GM20000 (cell line): ENCODE results near the gene SPTBN4.

Source experiments
- DNase-seq: peaks from one replicate; pipeline ENCODE4 v3.0.0; 2012; ENCODE audit warnings: low spot score
- CTCF ChIP-seq: IDR thresholded peaks from 2 replicates; pipeline ENCODE4 v1.5.1; 2012; ENCODE audit warnings: mild to moderate bottlenecking, control low read depth; ENCODE audit errors: extremely low read depth, missing control alignments

Gene SPTBN4

GRCh38 chr19:40547836-40548235 lies 81.0 kb downstream of the SPTBN4 start:
- DNase-seq, result no peak
- no peak for TF ChIP-seq CTCF

- peak; percentile 89 for DNase-seq
These were observed 82.4 kb downstream of the SPTBN4 start for GRCh38 chr19:40549007-40549708.

GRCh38 chr19:40550951-40551350 lies 84.2 kb downstream of the SPTBN4 start:
- TF ChIP-seq CTCF, result no peak
- no peak for DNase-seq

More at GRCh38 chr19:40549007-40549708, 82.4 kb downstream of the SPTBN4 start:
- peak; percentile 54 for TF ChIP-seq CTCF

GRCh38 chr19:40552848-40553247 lies 86.0 kb downstream of the SPTBN4 start:
- no peak for DNase-seq
- no peak for TF ChIP-seq CTCF

- DNase-seq, result no peak
- no peak for TF ChIP-seq CTCF
These were observed 87.4 kb downstream of the SPTBN4 start for GRCh38 chr19:40553885-40554857.

GRCh38 chr19:40555978-40556689 lies 89.3 kb downstream of the SPTBN4 start:
- no peak for DNase-seq
- TF ChIP-seq CTCF, result no peak
